H9 (cell line): ENCODE data around the gene ANKRD62. TPM values are rescaled to one million over a fixed set of nuclear protein-coding genes. Genes with fewer than 3 reads are reported as not detected.

ENCODE experiments used
- DNase-seq: peaks from one replicate; pipeline ENCODE4 v3.0.0-alpha.2; 2017
- H2AFZ ChIP-seq: one replicate; pipeline ENCODE4 v1.6.1; 2013; ENCODE audit warnings: mild to moderate bottlenecking, low read length, control low read depth, moderate library complexity
- H2AK5ac ChIP-seq: 2 replicates; pipeline ENCODE4 v1.6.1; 2013; ENCODE audit warnings: low read length, control low read depth, mixed read lengths; ENCODE audit not compliant: insufficient read length
- H2BK120ac ChIP-seq: one replicate; pipeline ENCODE4 v1.6.1; 2013; ENCODE audit warnings: low read depth, mild to moderate bottlenecking, low read length, control low read depth, inconsistent platforms; ENCODE audit not compliant: poor library complexity, severe bottlenecking
- H2BK12ac ChIP-seq: 2 replicates; pipeline ENCODE4 v1.6.1; 2013; ENCODE audit warnings: low read length, control low read depth, mixed read lengths, low read depth; ENCODE audit not compliant: insufficient read length
- H2BK15ac ChIP-seq: 2 replicates; pipeline ENCODE4 v1.6.1; 2013; ENCODE audit warnings: low read depth, low read length, control low read depth
- H2BK20ac ChIP-seq: one replicate; pipeline ENCODE4 v1.6.1; 2013; ENCODE audit warnings: low read depth, mild to moderate bottlenecking, low read length, control low read depth, inconsistent platforms; ENCODE audit not compliant: poor library complexity, severe bottlenecking
- H2BK5ac ChIP-seq: 2 replicates; pipeline ENCODE4 v1.6.1; 2013; ENCODE audit warnings: low read length, control low read depth, mixed read lengths; ENCODE audit not compliant: insufficient read length
- H3K14ac ChIP-seq: 2 replicates; pipeline ENCODE4 v1.6.1; 2013; ENCODE audit warnings: low read length, control low read depth; ENCODE audit not compliant: insufficient read depth
- H3K18ac ChIP-seq: 2 replicates; pipeline ENCODE4 v1.6.1; 2013; ENCODE audit warnings: low read depth, mild to moderate bottlenecking, mixed read lengths, low read length, control low read depth; ENCODE audit not compliant: insufficient read length
- H3K23ac ChIP-seq: 2 replicates; pipeline ENCODE4 v1.6.1; 2013; ENCODE audit warnings: low read length, control low read depth, mixed read lengths, low read depth; ENCODE audit not compliant: insufficient read length
- H3K23me2 ChIP-seq: 2 replicates; pipeline ENCODE4 v1.6.1; 2013; ENCODE audit warnings: low read depth, mild to moderate bottlenecking, mixed read lengths, low read length, control low read depth; ENCODE audit not compliant: insufficient read length, poor library complexity, severe bottlenecking
- H3K27ac ChIP-seq: 2 replicates; pipeline ENCODE4 v1.5.1; 2013; ENCODE audit warnings: low read length, control low read depth, mixed read lengths, low read depth; ENCODE audit not compliant: insufficient read length
- H3K27me3 ChIP-seq: 2 replicates; pipeline ENCODE4 v1.6.1; 2013; ENCODE audit warnings: low read length, control low read depth, inconsistent platforms; ENCODE audit not compliant: insufficient read depth
- H3K4ac ChIP-seq: 2 replicates; pipeline ENCODE4 v1.6.1; 2013; ENCODE audit warnings: low read depth, mild to moderate bottlenecking, control low read depth, inconsistent platforms, low read length, moderate library complexity
- H3K4me1 ChIP-seq: 2 replicates; pipeline ENCODE4 v1.6.1; 2013; ENCODE audit warnings: low read length, control low read depth, inconsistent platforms; ENCODE audit not compliant: insufficient read depth
- H3K4me2 ChIP-seq: 2 replicates; pipeline ENCODE4 v1.6.1; 2013; ENCODE audit warnings: low read length, control low read depth, mixed read lengths; ENCODE audit not compliant: insufficient read length, insufficient read depth
- H3K56ac ChIP-seq: 2 replicates; pipeline ENCODE4 v1.6.1; 2013; ENCODE audit warnings: low read depth, mild to moderate bottlenecking, mixed read lengths, low read length, control low read depth; ENCODE audit not compliant: insufficient read length
- H3K79me1 ChIP-seq: 2 replicates; pipeline ENCODE4 v1.6.1; 2013; ENCODE audit warnings: low read depth, mild to moderate bottlenecking, moderate library complexity, low read length, control low read depth, inconsistent platforms; ENCODE audit not compliant: insufficient read depth, poor library complexity, severe bottlenecking
- H3K79me2 ChIP-seq: 2 replicates; pipeline ENCODE4 v1.6.1; 2013; ENCODE audit warnings: low read length, control low read depth, inconsistent platforms; ENCODE audit not compliant: insufficient read depth
- H3K9ac ChIP-seq: 2 replicates; pipeline ENCODE4 v1.6.1; 2013; ENCODE audit warnings: low read length, control low read depth, mixed read lengths; ENCODE audit not compliant: insufficient read length; ENCODE audit errors: extremely low read depth
- H3K9me3 ChIP-seq: one replicate; pipeline ENCODE4 v1.6.1; 2013; ENCODE audit warnings: low read depth, low read length, inconsistent platforms; ENCODE audit not compliant: control insufficient read depth
- H3T11ph ChIP-seq: one replicate; pipeline ENCODE4 v1.6.1; 2013; ENCODE audit warnings: mild to moderate bottlenecking, low read length, control low read depth, inconsistent platforms
- H4K20me1 ChIP-seq: one replicate; pipeline ENCODE4 v1.6.1; 2013; ENCODE audit not compliant: control insufficient read depth, insufficient read length, insufficient read depth
- H4K5ac ChIP-seq: 2 replicates; pipeline ENCODE4 v1.6.1; 2013; ENCODE audit warnings: low read depth, mild to moderate bottlenecking, mixed read lengths, low read length, control low read depth; ENCODE audit not compliant: insufficient read length
- H4K8ac ChIP-seq: replicated peaks from 2 replicates; pipeline ENCODE4 v1.6.1; 2013; ENCODE audit warnings: low read length, control low read depth, mixed read lengths, low read depth; ENCODE audit not compliant: insufficient read length
- H4K91ac ChIP-seq: 2 replicates; pipeline ENCODE4 v1.6.1; 2013; ENCODE audit warnings: low read depth, mild to moderate bottlenecking, moderate library complexity, mixed read lengths, low read length, control low read depth; ENCODE audit not compliant: insufficient read length
- H3K27ac Mint-ChIP-seq, 3 experiments: 2 replicates in 2 of 3; 3 replicates in 1 of 3; pipeline ENCODE4 v1.8.0; 2020 to 2021; ENCODE audit warnings: mixed read lengths in 3 of 3, mild to moderate bottlenecking in 1 of 3, moderate library complexity in 1 of 3
- H3K27me3 Mint-ChIP-seq: 2 replicates; pipeline ENCODE4 v1.8.0; 2021; ENCODE audit warnings: low read depth, mild to moderate bottlenecking, moderate library complexity, mixed read lengths
- H3K36me3 Mint-ChIP-seq, 3 experiments: 2 replicates in 2 of 3; 3 replicates in 1 of 3; pipeline ENCODE4 v1.8.0; 2020 to 2021; ENCODE audit warnings: low read depth in 3 of 3, mixed read lengths in 3 of 3; ENCODE audit not compliant: insufficient read depth in 1 of 3
- H3K4me1 Mint-ChIP-seq, 2 experiments: 2 replicates each; pipeline ENCODE4 v1.8.0; 2020; ENCODE audit warnings: mixed read lengths in 2 of 2
- H3K4me3 Mint-ChIP-seq, 2 experiments: 2 replicates in 1 of 2; 3 replicates in 1 of 2; pipeline ENCODE4 v1.8.0; 2020 to 2021; ENCODE audit warnings: mild to moderate bottlenecking in 2 of 2, mixed read lengths in 2 of 2, moderate library complexity in 1 of 2
- H3K9me3 Mint-ChIP-seq, 2 experiments: 2 replicates in 1 of 2; 3 replicates in 1 of 2; pipeline ENCODE4 v1.8.0; 2020; ENCODE audit warnings: mild to moderate bottlenecking in 2 of 2, mixed read lengths in 2 of 2, moderate library complexity in 1 of 2
- CTCF ChIP-seq: fragments of 200-600 bp; sonication (generic); conservative IDR thresholded peaks from 3 replicates; pipeline ENCODE4 v1.8.0; 2021; ENCODE audit warnings: antibody characterized with exemption, mild to moderate bottlenecking
- total RNA-seq: library from RNA; stranded (reverse); gene quantifications from 2 replicates; pipeline ENCODE4 v1.2.1, GENCODE V29; 2021

The ANKRD62 gene
- total RNA-seq, 1 experiment from 2014 or later: not detected

- Mint-ChIP-seq H3K4me3 (no peak overlapping the region), H3K36me3 (no peaks in the 10 kb centered on the region), H3K27me3 (peaks cover 19% of the 10 kb centered on the region), H3K27ac (no peak overlapping the region), H3K9me3 (no peaks in the 10 kb centered on the region; a peak in 2 of 5 replicates), H3K4me1 (no peaks in the 10 kb centered on the region)
- Histone ChIP-seq H3K23ac (no peak overlapping the region), H4K91ac (no peak overlapping the region), H3K4me2 (no peak overlapping the region), H3K27me3 (no peaks in the 10 kb centered on the region), H3K56ac (no peak overlapping the region), H2BK15ac (no peak overlapping the region), H2AK5ac (no peak overlapping the region), H3K4me1 (no peaks in the 10 kb centered on the region), H2AFZ (no peak overlapping the region), H3K27ac (no peak overlapping the region), H3T11ph (no peak overlapping the region), H2BK20ac (no peak overlapping the region), H4K8ac (no peak overlapping the region), H3K4ac (no peak overlapping the region), H4K20me1 (no peaks in the 10 kb centered on the region), H2BK120ac (no peak overlapping the region), H3K9me3 (no peaks in the 10 kb centered on the region), H3K79me2 (no peaks in the 10 kb centered on the region), H3K18ac (no peak overlapping the region), H3K9ac (no peak overlapping the region), H2BK12ac (no peak overlapping the region), H3K14ac (no peak overlapping the region), H3K23me2 (no peaks in the 10 kb centered on the region), H3K79me1 (no peaks in the 10 kb centered on the region), H2BK5ac (no peak overlapping the region), H4K5ac (no peak overlapping the region)
- no peak for DNase-seq
- TF ChIP-seq CTCF: no peak
Measured at GRCh38 chr18:12099160-12099559, 5.5 kb downstream of the ANKRD62 start.
